GM12875 (cell line): ENCODE data around the gene CBX2.

Experiments
- H3K4me3 ChIP-seq: one replicate; pipeline ENCODE4 v1.5.1; 2011; ENCODE audit warnings: low read depth, low read length, control low read depth
- CTCF ChIP-seq: IDR thresholded peaks from 2 replicates; pipeline ENCODE4 v1.5.1; 2011; ENCODE audit warnings: low read depth, mild to moderate bottlenecking, control low read depth, inconsistent platforms, low read length, moderate library complexity, borderline replicate concordance; ENCODE audit not compliant: insufficient read depth

The CBX2 gene

GRCh38 chr17:79799538-79800324, 21.8 kb downstream of the CBX2 start:
- H3K4me3 ChIP-seq = no peak overlapping the region

GRCh38 chr17:79800325-79801155, 22.6 kb downstream of the CBX2 start:
- TF ChIP-seq CTCF = no peak
- H3K4me3 ChIP-seq = no peak overlapping the region

More at GRCh38 chr17:79799538-79800324, 21.8 kb downstream of the CBX2 start:
- no peak for TF ChIP-seq CTCF

GRCh38 chr17:79801156-79802038, 23.4 kb downstream of the CBX2 start:
- no peak overlapping the region for H3K4me3 ChIP-seq
- TF ChIP-seq CTCF = no peak

GRCh38 chr17:79802039-79802735, 24.2 kb downstream of the CBX2 start:
- TF ChIP-seq CTCF = no peak
- no peak overlapping the region for H3K4me3 ChIP-seq

GRCh38 chr17:79802736-79803420, 24.9 kb downstream of the CBX2 start:
- no peak for TF ChIP-seq CTCF
- no peak overlapping the region for H3K4me3 ChIP-seq

- H3K4me3 ChIP-seq = no peak overlapping the region
Measured at GRCh38 chr17:79803421-79803996, 25.6 kb downstream of the CBX2 start.

More at GRCh38 chr17:79803421-79803996, 25.6 kb downstream of the CBX2 start:
- no peak for TF ChIP-seq CTCF
